Endothelial cell of umbilical vein (primary cell): ENCODE results near the gene PKP4.

Experiments used
- EZH2 ChIP-seq: IDR thresholded peaks from 2 replicates; pipeline ENCODE4 v1.6.1; 2012; ENCODE audit warnings: borderline replicate concordance, low read depth, mild to moderate bottlenecking, moderate library complexity, low read length, inconsistent platforms; ENCODE audit not compliant: severe bottlenecking
- POLR2A ChIP-seq: IDR thresholded peaks from 2 replicates; pipeline ENCODE4 v1.6.1; 2012; ENCODE audit warnings: low read depth, mild to moderate bottlenecking, control low read depth, low read length
- POLR2AphosphoS5 ChIP-seq: IDR thresholded peaks from 2 replicates; pipeline ENCODE4 v1.6.1; 2012; ENCODE audit warnings: low read depth, mild to moderate bottlenecking, control low read depth, low read length, moderate library complexity; ENCODE audit not compliant: insufficient read depth
- TF ChIP-seq, protein P1 (sequence below), 2 donors: IDR thresholded peaks; 1 replicate in 1 of 2; 2 replicates in 1 of 2; pipeline ENCODE4 v1.5.1; 2011; ENCODE audit warnings: low read length in 2 of 2, mild to moderate bottlenecking in 2 of 2, moderate library complexity in 2 of 2, control low read depth in 1 of 2, inconsistent platforms in 1 of 2, low read depth in 1 of 2; ENCODE audit not compliant: insufficient read depth in 1 of 2; ENCODE audit errors: extremely low read depth in 1 of 2

DNA sequence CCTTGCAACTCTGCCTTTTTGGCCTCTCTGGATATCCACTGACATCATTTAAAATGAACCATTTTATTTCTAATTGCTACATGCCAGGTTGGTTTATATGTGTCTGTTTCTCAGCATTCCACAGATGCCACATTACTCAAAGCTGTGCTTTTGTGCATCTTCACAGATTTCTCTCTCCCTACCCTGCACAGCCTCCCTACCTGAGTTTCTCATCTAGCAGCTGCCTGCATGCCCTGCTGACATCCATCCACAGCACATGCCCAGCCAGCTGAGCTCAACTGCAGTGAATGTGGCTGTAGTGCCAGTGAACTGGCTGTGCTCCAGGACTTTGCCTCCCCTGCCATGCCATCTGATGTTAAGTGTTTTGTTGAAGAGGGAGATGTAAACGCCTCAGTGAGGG, 44.5 kb downstream of the PKP4 start:
- TF ChIP-seq, protein P1, sequence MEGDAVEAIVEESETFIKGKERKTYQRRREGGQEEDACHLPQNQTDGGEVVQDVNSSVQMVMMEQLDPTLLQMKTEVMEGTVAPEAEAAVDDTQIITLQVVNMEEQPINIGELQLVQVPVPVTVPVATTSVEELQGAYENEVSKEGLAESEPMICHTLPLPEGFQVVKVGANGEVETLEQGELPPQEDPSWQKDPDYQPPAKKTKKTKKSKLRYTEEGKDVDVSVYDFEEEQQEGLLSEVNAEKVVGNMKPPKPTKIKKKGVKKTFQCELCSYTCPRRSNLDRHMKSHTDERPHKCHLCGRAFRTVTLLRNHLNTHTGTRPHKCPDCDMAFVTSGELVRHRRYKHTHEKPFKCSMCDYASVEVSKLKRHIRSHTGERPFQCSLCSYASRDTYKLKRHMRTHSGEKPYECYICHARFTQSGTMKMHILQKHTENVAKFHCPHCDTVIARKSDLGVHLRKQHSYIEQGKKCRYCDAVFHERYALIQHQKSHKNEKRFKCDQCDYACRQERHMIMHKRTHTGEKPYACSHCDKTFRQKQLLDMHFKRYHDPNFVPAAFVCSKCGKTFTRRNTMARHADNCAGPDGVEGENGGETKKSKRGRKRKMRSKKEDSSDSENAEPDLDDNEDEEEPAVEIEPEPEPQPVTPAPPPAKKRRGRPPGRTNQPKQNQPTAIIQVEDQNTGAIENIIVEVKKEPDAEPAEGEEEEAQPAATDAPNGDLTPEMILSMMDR (IDR thresholded peaks at IDR 0.05; ENCODE audit: extremely low read depth in 1 of 2, insufficient read depth in 1 of 2, low read depth in 1 of 2, low read length in 2 of 2): no peak
- TF ChIP-seq POLR2AphosphoS5 (no peak), POLR2A (no peak), EZH2 (no peak)
